GM21717 (cell line): ENCODE data around the gene BTBD7.
A peak's percentile ranks its signal among the peaks of the same experiment; 100 is the strongest.
"Not testable (repeated sequence)": the region's sequence is repeated elsewhere in the genome, so short reads cannot be mapped to it uniquely, and the experiment has no call there.

Experiments
- ATAC-seq: cut with Tn5 transposase; IDR thresholded peaks from one replicate; pipeline ENCODE4 v1.9.1; 2021; ENCODE audit warnings: mild to moderate bottlenecking, moderate library complexity; ENCODE audit not compliant: unreplicated experiment

BTBD7 gene

GRCh38 chr14:93249128-93249831 lies 83.6 kb downstream of the BTBD7 start:
- ATAC-seq = no peak

GRCh38 chr14:93246534-93246933 lies 86.3 kb downstream of the BTBD7 start:
- no peak for ATAC-seq

GRCh38 chr14:93245764-93246420 lies 86.9 kb downstream of the BTBD7 start:
- no peak for ATAC-seq

GRCh38 chr14:93240678-93241000 lies 92.2 kb downstream of the BTBD7 start:
- no peak for ATAC-seq

GRCh38 chr14:93239869-93240677 lies 92.8 kb downstream of the BTBD7 start:
- ATAC-seq = no peak

- no peak for ATAC-seq
Measured at GRCh38 chr14:93234798-93235197, 98.0 kb downstream of the BTBD7 start.

GRCh38 chr14:93233078-93233477 lies 99.8 kb downstream of the BTBD7 start:
- not testable (repeated sequence) for ATAC-seq

GRCh38 chr14:93232159-93232558 lies 100.7 kb downstream of the BTBD7 start:
- no peak for ATAC-seq

- ATAC-seq = no peak
Measured at GRCh38 chr14:93231129-93231979, 101.5 kb downstream of the BTBD7 start.

- ATAC-seq = no peak
Measured at GRCh38 chr14:93230539-93230938, 102.3 kb downstream of the BTBD7 start.

GRCh38 chr14:93228550-93228949 lies 104.3 kb downstream of the BTBD7 start:
- ATAC-seq = no peak

- no peak for ATAC-seq
Measured at GRCh38 chr14:93223565-93223964, 109.3 kb downstream of the BTBD7 start.

GRCh38 chr14:93220509-93220908 lies 112.3 kb downstream of the BTBD7 start:
- ATAC-seq = no peak

GRCh38 chr14:93219103-93219726 lies 113.6 kb downstream of the BTBD7 start:
- ATAC-seq = no peak

- ATAC-seq = no peak
Measured at GRCh38 chr14:93214598-93214997, 118.2 kb downstream of the BTBD7 start.

GRCh38 chr14:93212432-93212831 lies 120.4 kb downstream of the BTBD7 start:
- peak; percentile 64 for ATAC-seq

GRCh38 chr14:93207468-93208308 lies 125.1 kb downstream of the BTBD7 start:
- peak; percentile 47 for ATAC-seq

GRCh38 chr14:93206793-93207467 lies 125.9 kb downstream of the BTBD7 start, which contains the start of the genes GON7 and UBR7:
TSS of gene GON7 (minus strand) at chr14:93207065. CDS start at chr14:93207037, 28 bp downstream.
TSS of gene UBR7 (plus strand) at chr14:93207256. CDS start at chr14:93207292, 36 bp downstream.
- peak; percentile 84 for ATAC-seq
